Measurements from ENCODE around the gene IL23R. TPM values are rescaled to one million over a fixed set of nuclear protein-coding genes. Genes with fewer than 3 reads are reported as not detected.

IL23R gene
- total RNA-seq, 2 donors from 2014 or later = 0.74 TPM; not detected in 1

DNA sequence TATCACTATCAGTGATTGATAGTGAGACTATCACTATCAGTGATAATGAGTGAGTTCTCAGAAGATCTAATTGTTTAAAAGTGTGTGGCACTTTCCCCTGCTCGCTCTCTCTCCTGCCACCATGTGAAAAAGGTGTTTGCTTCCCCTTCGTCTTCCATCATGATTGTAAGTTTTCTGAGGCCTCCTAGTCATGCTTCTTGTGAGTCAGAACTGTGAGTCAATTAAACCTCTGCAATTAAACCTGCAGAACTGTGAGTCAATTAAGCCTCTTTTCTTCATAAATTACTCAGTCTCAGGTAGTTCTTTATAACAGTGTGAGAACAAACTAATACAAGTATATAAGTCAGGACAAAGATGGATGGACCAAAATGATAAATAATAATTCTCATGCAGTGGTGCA lies 7.0 kb upstream of the IL23R start:
- TF ChIP-seq POLR2AphosphoS5 (IDR thresholded peaks at IDR 0.05) (no peak), POLR2A (IDR thresholded peaks at IDR 0.05) (no peak)
- TF ChIP-seq, protein P1, sequence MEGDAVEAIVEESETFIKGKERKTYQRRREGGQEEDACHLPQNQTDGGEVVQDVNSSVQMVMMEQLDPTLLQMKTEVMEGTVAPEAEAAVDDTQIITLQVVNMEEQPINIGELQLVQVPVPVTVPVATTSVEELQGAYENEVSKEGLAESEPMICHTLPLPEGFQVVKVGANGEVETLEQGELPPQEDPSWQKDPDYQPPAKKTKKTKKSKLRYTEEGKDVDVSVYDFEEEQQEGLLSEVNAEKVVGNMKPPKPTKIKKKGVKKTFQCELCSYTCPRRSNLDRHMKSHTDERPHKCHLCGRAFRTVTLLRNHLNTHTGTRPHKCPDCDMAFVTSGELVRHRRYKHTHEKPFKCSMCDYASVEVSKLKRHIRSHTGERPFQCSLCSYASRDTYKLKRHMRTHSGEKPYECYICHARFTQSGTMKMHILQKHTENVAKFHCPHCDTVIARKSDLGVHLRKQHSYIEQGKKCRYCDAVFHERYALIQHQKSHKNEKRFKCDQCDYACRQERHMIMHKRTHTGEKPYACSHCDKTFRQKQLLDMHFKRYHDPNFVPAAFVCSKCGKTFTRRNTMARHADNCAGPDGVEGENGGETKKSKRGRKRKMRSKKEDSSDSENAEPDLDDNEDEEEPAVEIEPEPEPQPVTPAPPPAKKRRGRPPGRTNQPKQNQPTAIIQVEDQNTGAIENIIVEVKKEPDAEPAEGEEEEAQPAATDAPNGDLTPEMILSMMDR (IDR thresholded peaks at IDR 0.05) = no peak
- no peak overlapping the region for H3K27ac ChIP-seq
- intact Hi-C loops (cut with DNase I) = no loop called here

DNA sequence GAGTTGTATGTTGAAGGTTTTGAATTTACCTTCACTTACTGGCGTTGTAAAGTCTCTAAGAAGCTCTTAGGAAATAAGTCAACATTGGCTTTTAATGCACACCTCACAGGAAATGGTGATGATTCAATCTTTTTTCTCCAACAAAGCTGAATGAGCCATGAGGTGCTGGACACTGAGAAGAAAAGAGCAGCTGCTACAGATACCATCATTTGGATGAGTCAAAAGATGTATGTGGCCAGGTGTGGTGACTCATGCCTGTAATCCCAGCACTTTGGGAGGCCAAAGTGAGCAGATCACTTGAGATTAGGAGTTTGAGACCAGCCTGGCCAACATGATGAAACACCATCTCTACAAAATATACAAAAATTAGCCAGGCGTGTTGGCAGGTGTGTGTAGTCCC lies 3.3 kb upstream of the IL23R start:
- 69% methylated on average over 2 of the region's 2 CpGs for WGBS
- intact Hi-C loops (cut with DNase I) = no loop called here

More for the DNA sequence above, 7.0 kb upstream of the IL23R start:
- Histone ChIP-seq H3K4me1 (replicated peaks) (no peaks in the 10 kb centered on the region), H3K9me3 (no peaks in the 10 kb centered on the region), H3K4me3 (no peak overlapping the region), H3K27me3 (replicated peaks; ENCODE audit: insufficient read depth) (no peaks in the 10 kb centered on the region), H3K36me3 (no peaks in the 10 kb centered on the region)
- no peak for DNase-seq (ENCODE audit: low spot score)
- WGBS = 89% methylated on average over 2 of the region's 2 CpGs

DNA sequence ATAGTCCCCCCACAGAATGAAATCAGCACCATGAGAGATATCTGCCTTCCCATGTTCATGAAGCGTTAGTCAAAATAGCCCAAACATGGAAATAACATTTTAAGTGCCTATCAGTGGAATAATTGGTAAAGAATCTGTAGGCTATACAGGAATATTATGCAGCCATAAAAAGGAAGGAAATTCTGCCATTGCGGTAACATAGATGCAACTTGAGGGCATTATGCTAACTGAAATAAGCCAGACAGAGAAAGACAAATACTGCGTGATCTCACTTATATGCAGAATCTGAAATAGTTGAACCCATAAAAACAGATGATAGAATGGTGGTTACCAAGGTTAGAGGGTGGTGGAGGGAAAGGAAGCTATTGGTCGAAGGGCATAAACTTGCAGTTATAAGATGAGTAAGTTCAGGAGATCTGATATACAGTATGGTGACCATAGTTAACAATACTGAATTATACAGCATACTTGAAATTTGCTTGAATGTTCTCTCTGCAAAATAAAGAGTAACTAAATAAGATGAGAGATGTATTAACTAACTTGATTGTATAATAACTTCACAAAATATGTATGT lies 699 bp upstream of the IL23R start:
- H3K27me3 ChIP-seq (replicated peaks; ENCODE audit: insufficient read depth) = no peaks in the 10 kb centered on the region
- no peaks in the 10 kb centered on the region for H3K9me3 ChIP-seq
- H3K27ac ChIP-seq = no peak overlapping the region
- H3K4me3 ChIP-seq = no peak overlapping the region
- no peaks in the 10 kb centered on the region for H3K4me1 ChIP-seq (replicated peaks)
- intact Hi-C loops (cut with DNase I) = no loop called here
- TF ChIP-seq, protein P1 (IDR thresholded peaks at IDR 0.05) = no peak
- TF ChIP-seq POLR2AphosphoS5 (IDR thresholded peaks at IDR 0.05) = no peak
- TF ChIP-seq POLR2A (IDR thresholded peaks at IDR 0.05) = no peak
- WGBS = 94% methylated on average over 4 of the region's 4 CpGs
- no peaks in the 10 kb centered on the region for H3K36me3 ChIP-seq
- DNase-seq (ENCODE audit: low spot score) = no peak

More for the DNA sequence above, 3.3 kb upstream of the IL23R start:
- H3K36me3 ChIP-seq = no peaks in the 10 kb centered on the region
- no peaks in the 10 kb centered on the region for H3K4me1 ChIP-seq (replicated peaks)
- no peaks in the 10 kb centered on the region for H3K9me3 ChIP-seq
- H3K4me3 ChIP-seq = no peak overlapping the region
- no peak overlapping the region for H3K27ac ChIP-seq
- TF ChIP-seq, protein P1 (IDR thresholded peaks at IDR 0.05) = no peak
- TF ChIP-seq POLR2A (IDR thresholded peaks at IDR 0.05) (no peak), POLR2AphosphoS5 (IDR thresholded peaks at IDR 0.05) (no peak)
- DNase-seq (ENCODE audit: low spot score) = no peak
- H3K27me3 ChIP-seq (replicated peaks; ENCODE audit: insufficient read depth) = no peaks in the 10 kb centered on the region

GRCh38 chr1:67169496-67169895 lies 3.2 kb downstream of the IL23R start:
- H3K4me1 ChIP-seq (replicated peaks) = no peaks in the 10 kb centered on the region
- DNase-seq (ENCODE audit: low spot score) = no peak
- no peak overlapping the region for H3K4me3 ChIP-seq
- H3K9me3 ChIP-seq = no peaks in the 10 kb centered on the region
- intact Hi-C loops (cut with DNase I) = no loop called here
- WGBS = 66% methylated on average over 2 of the region's 2 CpGs
- no peaks in the 10 kb centered on the region for H3K36me3 ChIP-seq
- H3K27me3 ChIP-seq (replicated peaks; ENCODE audit: insufficient read depth) = no peaks in the 10 kb centered on the region
- H3K27ac ChIP-seq = no peak overlapping the region
- TF ChIP-seq POLR2AphosphoS5 (IDR thresholded peaks at IDR 0.05) (no peak), POLR2A (IDR thresholded peaks at IDR 0.05) (no peak)
- TF ChIP-seq, protein P1 (IDR thresholded peaks at IDR 0.05) = no peak

GRCh38 chr1:67169932-67170331 lies 3.7 kb downstream of the IL23R start:
- Histone ChIP-seq H3K4me1 (replicated peaks) (no peaks in the 10 kb centered on the region), H3K4me3 (no peak overlapping the region), H3K36me3 (no peaks in the 10 kb centered on the region), H3K27me3 (replicated peaks; ENCODE audit: insufficient read depth) (no peaks in the 10 kb centered on the region), H3K9me3 (no peaks in the 10 kb centered on the region), H3K27ac (no peak overlapping the region)
- no peak for DNase-seq (ENCODE audit: low spot score)
- WGBS = 45% methylated on average over 3 of the region's 3 CpGs
- TF ChIP-seq POLR2AphosphoS5 (IDR thresholded peaks at IDR 0.05) = no peak
- TF ChIP-seq POLR2A (IDR thresholded peaks at IDR 0.05) = no peak
- TF ChIP-seq, protein P1 (IDR thresholded peaks at IDR 0.05) = no peak
- intact Hi-C loops (cut with DNase I) = no loop called here
